C4-2B (cell line): ENCODE measurements around the gene HDDC2.

Experiments
- ZFX ChIP-seq: fragments of 450-650 bp; IDR thresholded peaks from 2 replicates; pipeline ENCODE4 v1.6.1; 2017
- TF ChIP-seq, protein P1 (sequence below): fragments of 450-650 bp; conservative IDR thresholded peaks from 2 replicates; pipeline ENCODE4 v1.5.1; 2017; ENCODE audit warnings: mild to moderate bottlenecking

GRCh38 chr6:125337706-125338105 is 35.9 kb upstream of the HDDC2 start:
- TF ChIP-seq, protein P1, sequence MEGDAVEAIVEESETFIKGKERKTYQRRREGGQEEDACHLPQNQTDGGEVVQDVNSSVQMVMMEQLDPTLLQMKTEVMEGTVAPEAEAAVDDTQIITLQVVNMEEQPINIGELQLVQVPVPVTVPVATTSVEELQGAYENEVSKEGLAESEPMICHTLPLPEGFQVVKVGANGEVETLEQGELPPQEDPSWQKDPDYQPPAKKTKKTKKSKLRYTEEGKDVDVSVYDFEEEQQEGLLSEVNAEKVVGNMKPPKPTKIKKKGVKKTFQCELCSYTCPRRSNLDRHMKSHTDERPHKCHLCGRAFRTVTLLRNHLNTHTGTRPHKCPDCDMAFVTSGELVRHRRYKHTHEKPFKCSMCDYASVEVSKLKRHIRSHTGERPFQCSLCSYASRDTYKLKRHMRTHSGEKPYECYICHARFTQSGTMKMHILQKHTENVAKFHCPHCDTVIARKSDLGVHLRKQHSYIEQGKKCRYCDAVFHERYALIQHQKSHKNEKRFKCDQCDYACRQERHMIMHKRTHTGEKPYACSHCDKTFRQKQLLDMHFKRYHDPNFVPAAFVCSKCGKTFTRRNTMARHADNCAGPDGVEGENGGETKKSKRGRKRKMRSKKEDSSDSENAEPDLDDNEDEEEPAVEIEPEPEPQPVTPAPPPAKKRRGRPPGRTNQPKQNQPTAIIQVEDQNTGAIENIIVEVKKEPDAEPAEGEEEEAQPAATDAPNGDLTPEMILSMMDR: no peak
- no peak for TF ChIP-seq ZFX
